HG03135 (cell line): Measurements from ENCODE around the gene MYO1G.
"Not testable (repeated sequence)": the region's sequence is repeated elsewhere in the genome, so short reads cannot be mapped to it uniquely, and the experiment has no call there.

Source experiments
- ATAC-seq: cut with Tn5 transposase; IDR thresholded peaks from one replicate; pipeline ENCODE4 v1.9.1; 2021; ENCODE audit warnings: mild to moderate bottlenecking, moderate library complexity; ENCODE audit not compliant: unreplicated experiment

Gene MYO1G

GRCh38 chr7:44978511-44979366 is at the start of gene MYO1G:
Gene MYO1G (minus strand): TSS chr7:44979015. CDS start chr7:44978961, 54 bp downstream.
- ATAC-seq: peak; percentile 60

DNA sequence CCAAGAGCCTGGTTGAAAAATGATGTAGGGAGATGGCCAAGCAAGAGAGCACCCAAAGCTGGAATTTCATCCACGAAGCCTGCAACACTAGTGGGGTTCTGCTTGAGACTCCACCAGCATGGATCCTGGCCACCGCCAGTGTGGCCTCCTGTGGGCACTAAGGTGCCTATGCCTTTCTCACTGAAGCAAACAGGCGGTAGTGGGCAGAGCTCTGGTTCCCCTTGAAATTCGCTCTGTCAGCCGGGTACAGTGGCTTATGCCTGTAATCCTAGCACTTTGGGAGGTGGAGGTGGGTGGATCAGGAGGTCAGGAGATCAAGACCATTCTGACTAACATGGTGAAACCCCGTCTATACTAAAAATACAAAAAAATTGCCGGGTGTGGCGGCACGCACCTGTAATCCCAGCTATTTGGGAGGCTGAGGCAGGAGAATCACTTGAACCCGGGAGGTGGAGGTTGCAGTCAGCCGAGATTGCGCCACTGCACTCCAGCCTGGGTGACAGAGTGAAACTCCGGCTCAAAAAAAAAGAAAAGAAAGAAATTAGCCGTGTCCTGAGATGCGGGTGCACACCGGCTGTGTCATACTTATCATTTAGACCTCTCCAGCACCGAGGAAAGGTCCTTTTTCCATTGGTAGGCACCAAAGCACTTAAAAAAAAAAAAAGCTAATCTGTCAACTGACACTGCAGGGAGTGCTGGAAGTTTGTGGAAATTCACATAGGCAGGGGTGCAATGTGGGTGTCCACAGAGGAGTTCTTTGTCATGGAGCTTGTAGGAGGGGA is 49.5 kb upstream of the MYO1G start:
- ATAC-seq: no peak

GRCh38 chr7:45027774-45028114 is 48.9 kb upstream of the MYO1G start:
- no peak for ATAC-seq

DNA sequence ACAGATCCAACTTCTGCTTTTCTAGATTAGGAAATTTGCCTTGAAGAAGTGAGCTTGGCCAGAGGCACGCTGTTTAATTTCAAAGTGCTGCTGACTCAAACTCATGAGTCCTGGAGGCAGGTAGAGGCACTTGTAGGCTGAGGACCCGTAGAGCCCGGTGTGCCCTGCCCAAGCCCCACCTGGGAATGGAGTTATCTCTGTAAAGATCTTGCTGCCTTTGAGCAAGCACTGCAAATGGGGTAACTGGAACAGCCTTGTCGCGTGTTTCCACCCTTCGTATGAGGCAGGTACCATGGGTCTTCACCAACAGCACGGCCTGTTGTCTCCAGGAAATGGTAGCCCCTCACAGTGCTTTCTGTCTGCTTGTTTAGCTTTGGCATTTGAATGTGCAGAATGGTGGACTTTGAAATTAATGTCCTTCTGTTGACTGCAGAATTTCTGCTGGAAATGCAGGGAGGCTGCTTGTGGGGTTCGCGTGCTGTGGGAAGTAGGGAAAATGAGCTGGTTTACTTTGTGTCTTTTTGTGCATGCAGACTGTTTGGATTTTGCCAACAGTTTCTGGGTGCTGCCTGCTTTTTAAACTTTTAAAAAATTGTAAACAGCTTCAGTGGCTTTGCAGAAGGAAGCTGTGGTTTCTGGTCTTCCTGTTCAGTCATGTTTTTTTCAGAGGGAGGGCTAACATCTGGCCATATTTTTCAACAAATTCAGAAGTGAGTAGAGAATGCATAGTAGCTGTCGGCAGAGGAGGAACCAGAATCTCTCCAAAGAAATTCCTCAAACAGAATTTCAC is 48.4 kb upstream of the MYO1G start:
- ATAC-seq: no peak

GRCh38 chr7:45026013-45026412 is 47.2 kb upstream of the MYO1G start:
- no peak for ATAC-seq

DNA sequence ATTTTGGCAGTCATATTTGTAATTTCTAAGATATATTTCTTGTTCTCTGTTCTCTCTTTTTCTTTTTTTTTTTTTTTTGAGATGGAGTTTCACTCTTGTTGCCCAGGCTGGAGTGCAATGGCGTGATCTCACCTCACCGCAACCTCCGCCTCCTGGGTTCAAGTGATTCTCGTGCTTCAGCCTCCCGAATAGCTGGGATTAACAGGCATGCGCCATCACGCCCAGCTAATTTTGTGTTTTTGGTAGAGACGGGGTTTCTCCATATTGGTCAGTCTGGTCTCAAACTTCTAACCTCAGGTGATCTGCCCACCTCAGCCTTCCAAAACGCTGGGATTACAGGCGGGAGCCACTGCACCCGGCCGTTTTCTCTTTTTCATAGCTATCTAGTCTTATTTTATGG is 46.7 kb upstream of the MYO1G start:
- ATAC-seq: not testable (repeated sequence)

- no peak for ATAC-seq
Observed at GRCh38 chr7:45024126-45024744, 45.4 kb upstream of the MYO1G start.

DNA sequence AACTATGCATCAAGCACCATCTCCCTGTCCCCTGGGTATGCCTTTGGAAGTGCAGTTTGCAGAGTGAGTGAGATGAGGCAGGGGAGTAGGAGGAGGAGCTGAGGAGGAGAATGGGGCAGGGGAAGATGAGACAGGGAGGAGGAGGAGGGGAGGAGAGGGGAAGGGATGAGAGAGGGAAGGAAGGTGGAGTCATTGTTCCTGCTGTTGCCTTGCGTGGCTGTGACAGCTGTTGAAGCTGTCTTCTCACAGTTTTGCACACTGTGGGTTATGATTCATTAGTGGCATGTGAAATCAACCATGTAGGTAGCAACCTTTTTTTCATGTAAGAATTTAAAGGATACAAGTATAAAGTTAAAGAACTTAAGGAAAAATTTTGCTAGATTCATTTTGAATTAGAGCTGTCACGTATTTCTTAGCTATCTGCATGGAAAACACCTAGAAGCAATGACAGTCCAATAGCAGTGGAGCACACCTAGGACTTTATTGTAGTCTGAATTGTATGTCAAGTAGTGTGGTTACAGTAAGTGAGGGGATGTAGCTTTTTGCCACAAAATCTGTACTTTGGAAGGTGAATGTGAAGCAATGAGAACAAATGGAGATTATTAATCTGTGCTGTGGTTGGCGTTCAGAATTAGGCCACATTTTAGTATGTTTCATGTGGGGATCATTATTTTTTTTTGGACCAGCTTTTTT is 42.9 kb upstream of the MYO1G start:
- ATAC-seq: no peak

DNA sequence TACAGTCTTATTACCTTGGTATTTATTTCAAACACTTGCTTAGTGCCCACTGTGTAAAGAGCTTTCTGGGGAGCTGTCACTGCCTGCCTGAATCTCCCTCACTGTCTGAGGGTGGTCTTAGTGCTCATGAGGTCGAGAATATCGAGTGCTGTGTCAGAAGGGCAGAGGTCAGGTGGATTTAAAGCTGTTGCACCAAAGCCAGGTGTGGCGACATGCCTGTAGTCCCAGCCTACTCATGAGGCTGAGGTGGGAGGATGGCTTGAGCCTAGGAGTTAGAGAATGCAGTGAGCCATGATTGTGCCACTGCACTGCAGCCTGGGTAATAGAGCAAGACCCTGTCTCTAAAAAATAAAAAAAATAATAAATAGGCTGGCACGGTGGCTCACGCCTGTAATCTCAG is 42.1 kb upstream of the MYO1G start:
- ATAC-seq: no peak

DNA sequence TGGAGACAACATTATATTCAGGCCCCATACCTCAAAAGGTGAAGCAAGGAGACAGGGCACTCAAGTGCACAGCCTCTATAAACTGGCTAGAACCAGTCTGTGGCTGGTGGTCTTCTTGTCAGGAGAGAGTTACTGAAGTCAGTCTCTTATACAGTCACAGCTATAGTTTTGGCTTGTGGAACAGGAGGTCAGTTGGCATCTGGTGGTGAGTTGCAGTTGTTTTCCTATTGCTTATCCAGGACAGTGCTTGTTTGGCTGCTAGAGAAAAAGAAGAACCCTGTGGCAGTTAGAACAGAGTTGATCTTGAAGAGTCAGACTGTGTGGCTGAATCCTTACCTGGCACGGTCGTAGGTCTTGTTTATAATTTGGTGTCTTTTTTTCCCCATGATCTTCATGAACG is 38.4 kb upstream of the MYO1G start:
- ATAC-seq: no peak

- ATAC-seq: no peak
Observed at GRCh38 chr7:45015313-45015712, 36.5 kb upstream of the MYO1G start.

DNA sequence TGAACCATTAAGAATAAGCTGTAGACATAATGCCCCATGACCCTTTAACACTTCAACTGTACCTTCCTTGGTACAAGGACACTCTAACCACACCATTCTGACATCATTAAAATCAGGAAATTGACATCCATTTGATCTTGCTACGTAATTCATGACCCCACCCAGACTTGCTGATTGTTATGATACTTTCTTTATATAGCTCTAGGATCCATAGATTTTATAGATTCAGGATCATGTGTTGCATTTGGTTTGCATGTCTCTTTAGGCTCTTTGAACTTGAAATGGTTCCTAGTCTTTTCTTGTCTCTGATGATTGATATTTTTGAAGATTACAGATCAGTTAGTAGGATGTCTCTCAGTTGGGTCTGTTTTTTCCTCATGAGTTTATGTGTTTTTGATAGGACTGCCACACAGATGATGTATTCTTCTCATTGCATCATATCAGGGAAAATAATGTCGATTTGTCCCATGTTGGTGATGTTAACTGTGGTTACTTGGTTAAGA is 34.7 kb upstream of the MYO1G start:
- no peak for ATAC-seq

- peak; percentile 57 for ATAC-seq
Observed at GRCh38 chr7:45007571-45008328, 28.9 kb upstream of the MYO1G start.

DNA sequence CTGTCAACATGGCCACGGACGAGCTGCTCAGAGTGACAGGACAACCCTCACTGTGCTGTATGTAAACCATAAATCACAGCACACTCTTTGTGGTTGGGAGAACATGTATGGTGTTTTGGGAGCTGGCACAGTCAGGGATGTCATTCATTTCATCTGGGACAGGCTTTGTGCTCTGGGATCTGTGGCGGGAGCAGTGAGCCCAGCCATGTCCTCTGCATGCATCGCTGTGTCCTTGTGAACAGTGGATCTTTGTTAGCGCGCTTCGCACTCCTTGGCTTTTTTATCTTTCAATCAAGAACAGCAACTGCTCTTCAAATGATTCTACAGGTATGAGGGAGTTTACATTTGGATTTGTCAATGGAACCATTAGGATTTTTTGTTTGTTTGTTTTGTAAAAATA is 28.3 kb upstream of the MYO1G start:
- ATAC-seq: no peak

DNA sequence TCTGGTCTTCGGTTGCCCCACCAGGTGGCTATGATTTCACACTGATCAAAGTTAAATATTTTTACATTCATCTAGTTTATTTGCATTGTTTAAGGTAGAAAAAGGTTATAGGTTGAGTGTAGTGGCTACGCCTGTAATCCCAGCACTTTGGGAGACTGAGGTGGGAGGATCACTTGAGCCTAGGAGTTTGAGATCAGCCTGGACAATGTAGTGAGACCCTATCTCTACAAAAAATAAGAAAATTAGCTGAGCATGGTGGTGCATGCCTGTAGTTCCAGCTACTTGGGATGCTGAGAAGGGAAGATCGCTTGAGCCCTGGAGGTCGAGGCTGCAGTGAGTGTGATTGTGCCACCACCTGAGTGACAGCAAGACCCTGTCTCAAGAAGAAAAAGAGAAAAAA is 25.0 kb upstream of the MYO1G start:
- no peak for ATAC-seq

GRCh38 chr7:45001826-45002225 is 23.0 kb upstream of the MYO1G start:
- no peak for ATAC-seq

GRCh38 chr7:45001138-45001694 is 22.4 kb upstream of the MYO1G start:
- no peak for ATAC-seq

GRCh38 chr7:45000093-45001032 is 21.5 kb upstream of the MYO1G start, which contains the start of gene CCM2:
Gene CCM2 (plus strand): TSS chr7:45000201. CDS start chr7:45000334, 133 bp downstream.
- no peak for ATAC-seq
